Psoas muscle (tissue), 8 donors: ENCODE measurements around the gene ADCY7. TPM values are rescaled to one million over a fixed set of nuclear protein-coding genes. Genes with fewer than 3 reads are reported as not detected.
A peak's percentile ranks its signal among the peaks of the same experiment; 100 is the strongest.

Experiments
- ATAC-seq, 4 donors: fragments of 200-7000 bp; cut with Tn5 transposase; one replicate each; pipeline ENCODE4 v1.9.1; 2020; ENCODE audit warnings: moderate library complexity in 3 of 4, mild to moderate bottlenecking in 2 of 4
- DNase-seq, 2 donors: peaks; one replicate each; pipeline ENCODE4 v3.0.0-alpha.2; 2020
- H3K27ac ChIP-seq: fragments of 200-600 bp; one replicate; pipeline ENCODE4 v1.8.0; 2022
- H3K27me3 ChIP-seq, 3 donors: fragments of 200-600 bp in 1 of 3; one replicate each; pipeline versions ENCODE4 v1.6.1 to v1.8.0; 2013 to 2022; ENCODE audit warnings: low read length in 2 of 3, mild to moderate bottlenecking in 2 of 3, moderate library complexity in 1 of 3; ENCODE audit not compliant: insufficient read depth in 3 of 3
- H3K36me3 ChIP-seq, 2 donors: fragments of 200-600 bp in 1 of 2; one replicate each; pipeline versions ENCODE4 v1.6.1 to v1.8.0; 2013 to 2022; ENCODE audit warnings: low read depth in 1 of 2, mild to moderate bottlenecking in 1 of 2, moderate library complexity in 1 of 2; ENCODE audit not compliant: insufficient read depth in 1 of 2
- H3K4me1 ChIP-seq: fragments of 200-600 bp; one replicate; pipeline ENCODE4 v1.8.0; 2022
- H3K4me3 ChIP-seq: fragments of 200-600 bp; one replicate; pipeline ENCODE4 v1.8.0; 2022; ENCODE audit warnings: mild to moderate bottlenecking
- H3K9me3 ChIP-seq: fragments of 200-600 bp; one replicate; pipeline ENCODE4 v1.8.0; 2022
- WGBS, 3 donors: extraction: QIAGEN DNeasy Blood & Tissue Kit; methylation state at CpG; one replicate each; pipeline versions ENCODE4 v1.1.6 to v1.1.7; 2013; 5-methylcytosine and 5-hydroxymethylcytosine counted together
- intact Hi-C, 2 donors: fragments of 100-400 bp; cut with DNase I; formaldehyde crosslinking; loops; one replicate each; pipeline versions ENCODE4 v1.11.0 to v1.14.2; 2022
- polyA plus RNA-seq, 3 donors: library from polyadenylated mRNA; stranded (reverse); fragments of 200-250 nt; gene quantifications; one replicate each; pipeline ENCODE4 v1.2.3, GENCODE V29; 2013
- total RNA-seq, 4 donors: library from RNA; stranded (reverse); fragmentation: NEBNext Ultra II Directional in 2 of 4; extraction: Animal tissue kit (Norgen Biotek cat#: 25700) in 2 of 4; gene quantifications; one replicate each; pipeline versions ENCODE4 v1.2.1 to v1.2.4, GENCODE V29; 2021 to 2023
- TF ChIP-seq, protein P1 (sequence below): fragments of 200-600 bp; IDR thresholded peaks from one replicate; pipeline ENCODE4 v1.8.0; 2022; ENCODE audit warnings: antibody characterized with exemption
- donor health status: healthy with polysubstance abuse.
- donor health status: DM: no; HTN: no; CAD: no; lungs with moderate emphysema.
- donor health status: Bipolar disorder and iron deficiency.
- donor health status: healthy.
- donor health status: DM: yes; HTN: yes; CAD: no.
- donor health status: DM: no; HTN: no; CAD: no.
- donor health status: DM: no; HTN: no; CAD: no.
- donor health status: DM: yes; HTN: yes; CAD: no.

ADCY7 gene
- total and polyA plus RNA-seq, 7 donors, result 0.34 to 5.5 (median 3.1) TPM

- TF ChIP-seq, protein P1, sequence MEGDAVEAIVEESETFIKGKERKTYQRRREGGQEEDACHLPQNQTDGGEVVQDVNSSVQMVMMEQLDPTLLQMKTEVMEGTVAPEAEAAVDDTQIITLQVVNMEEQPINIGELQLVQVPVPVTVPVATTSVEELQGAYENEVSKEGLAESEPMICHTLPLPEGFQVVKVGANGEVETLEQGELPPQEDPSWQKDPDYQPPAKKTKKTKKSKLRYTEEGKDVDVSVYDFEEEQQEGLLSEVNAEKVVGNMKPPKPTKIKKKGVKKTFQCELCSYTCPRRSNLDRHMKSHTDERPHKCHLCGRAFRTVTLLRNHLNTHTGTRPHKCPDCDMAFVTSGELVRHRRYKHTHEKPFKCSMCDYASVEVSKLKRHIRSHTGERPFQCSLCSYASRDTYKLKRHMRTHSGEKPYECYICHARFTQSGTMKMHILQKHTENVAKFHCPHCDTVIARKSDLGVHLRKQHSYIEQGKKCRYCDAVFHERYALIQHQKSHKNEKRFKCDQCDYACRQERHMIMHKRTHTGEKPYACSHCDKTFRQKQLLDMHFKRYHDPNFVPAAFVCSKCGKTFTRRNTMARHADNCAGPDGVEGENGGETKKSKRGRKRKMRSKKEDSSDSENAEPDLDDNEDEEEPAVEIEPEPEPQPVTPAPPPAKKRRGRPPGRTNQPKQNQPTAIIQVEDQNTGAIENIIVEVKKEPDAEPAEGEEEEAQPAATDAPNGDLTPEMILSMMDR, result no peak
- no peak for DNase-seq
- no peak overlapping the region for H3K27ac ChIP-seq
- intact Hi-C loops, result loop anchor here in 1 of 2 donors (10.0 kb wide), 1 partner anchor 110 kb away; no protein-coding TSS in a partner anchor
- 38 to 45% (median 39%) methylated on average over 32 to 33 of the region's 33 CpGs for WGBS, 3 donors
- peak overlapping the region; percentile 70 for H3K4me3 ChIP-seq
- H3K27me3 ChIP-seq, result peaks cover 0 to 8% (median 4%) of the 10 kb centered on the region in 3 donors
- no peaks in the 10 kb centered on the region for H3K4me1 ChIP-seq
- peak in 1 of 4 donors; percentile 6 for ATAC-seq
- H3K36me3 ChIP-seq, result no peaks in the 10 kb centered on the region
- no peaks in the 10 kb centered on the region for H3K9me3 ChIP-seq
Observed at GRCh38 chr16:50244504-50245416, 21.6 kb upstream of the ADCY7 start.

DNA sequence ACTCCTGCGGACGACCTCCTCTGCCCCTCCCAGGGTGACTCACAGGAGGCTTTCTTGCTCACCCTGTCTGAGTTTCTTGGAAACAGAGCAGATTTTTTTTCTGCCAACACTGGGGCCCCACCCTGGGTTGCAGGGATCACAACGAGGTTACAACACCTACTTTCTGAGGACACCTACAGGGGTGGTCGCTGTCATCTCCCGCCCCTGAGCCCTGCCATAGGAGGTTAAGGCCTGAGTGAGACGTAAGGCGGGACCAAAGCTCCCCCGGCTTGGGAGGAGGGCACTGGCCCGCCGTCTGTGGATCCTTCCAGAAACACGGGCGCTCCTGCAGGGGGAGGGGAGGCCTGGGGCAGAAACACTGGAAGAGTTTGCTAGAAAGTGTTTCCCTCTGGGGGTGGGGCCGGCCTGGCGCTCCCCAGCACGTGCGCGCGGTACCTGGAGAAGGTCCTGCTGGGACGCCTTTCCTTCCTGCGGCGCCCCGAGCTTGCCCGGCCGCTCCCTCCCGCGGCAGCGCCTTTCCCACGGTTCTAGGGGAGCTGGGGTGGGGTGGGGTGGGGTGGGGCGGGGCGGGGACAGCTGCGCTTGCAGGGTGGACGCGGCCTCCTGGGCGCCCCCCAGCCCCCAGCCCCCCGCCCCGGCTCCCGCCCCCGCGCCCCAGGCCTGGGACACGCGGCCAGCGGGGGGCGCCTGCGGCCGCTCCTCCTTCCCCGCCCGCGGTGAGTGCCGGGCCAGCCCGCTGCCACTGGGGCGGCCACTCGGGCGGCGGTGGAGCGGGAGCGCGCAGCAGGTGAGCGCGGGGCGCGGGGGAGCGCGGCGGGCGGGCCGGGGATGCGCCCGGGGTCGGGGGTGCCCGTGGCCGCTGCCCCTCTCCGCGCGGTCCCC, 20.7 kb upstream of the ADCY7 start:
- peak in 1 of 2 donors; percentile 55 for DNase-seq
- WGBS, 3 donors, result 1 to 6% (median 4%) methylated on average over 15 to 72 of the region's 74 CpGs
- Histone ChIP-seq H3K4me1 (no peaks in the 10 kb centered on the region), H3K9me3 (no peaks in the 10 kb centered on the region), H3K4me3 (peak overlapping the region; percentile 70), H3K27me3 (peaks cover 0 to 8% (median 4%) of the 10 kb centered on the region in 3 donors), H3K36me3 (no peaks in the 10 kb centered on the region), H3K27ac (no peak overlapping the region)
- peak; percentile 61 to 82 (median 74) for ATAC-seq
- intact Hi-C loops, result loop anchor here in 1 of 2 donors (10.0 kb wide), 1 partner anchor 109 kb away; no protein-coding TSS in a partner anchor
- TF ChIP-seq, protein P1, result peak; percentile 40

DNA sequence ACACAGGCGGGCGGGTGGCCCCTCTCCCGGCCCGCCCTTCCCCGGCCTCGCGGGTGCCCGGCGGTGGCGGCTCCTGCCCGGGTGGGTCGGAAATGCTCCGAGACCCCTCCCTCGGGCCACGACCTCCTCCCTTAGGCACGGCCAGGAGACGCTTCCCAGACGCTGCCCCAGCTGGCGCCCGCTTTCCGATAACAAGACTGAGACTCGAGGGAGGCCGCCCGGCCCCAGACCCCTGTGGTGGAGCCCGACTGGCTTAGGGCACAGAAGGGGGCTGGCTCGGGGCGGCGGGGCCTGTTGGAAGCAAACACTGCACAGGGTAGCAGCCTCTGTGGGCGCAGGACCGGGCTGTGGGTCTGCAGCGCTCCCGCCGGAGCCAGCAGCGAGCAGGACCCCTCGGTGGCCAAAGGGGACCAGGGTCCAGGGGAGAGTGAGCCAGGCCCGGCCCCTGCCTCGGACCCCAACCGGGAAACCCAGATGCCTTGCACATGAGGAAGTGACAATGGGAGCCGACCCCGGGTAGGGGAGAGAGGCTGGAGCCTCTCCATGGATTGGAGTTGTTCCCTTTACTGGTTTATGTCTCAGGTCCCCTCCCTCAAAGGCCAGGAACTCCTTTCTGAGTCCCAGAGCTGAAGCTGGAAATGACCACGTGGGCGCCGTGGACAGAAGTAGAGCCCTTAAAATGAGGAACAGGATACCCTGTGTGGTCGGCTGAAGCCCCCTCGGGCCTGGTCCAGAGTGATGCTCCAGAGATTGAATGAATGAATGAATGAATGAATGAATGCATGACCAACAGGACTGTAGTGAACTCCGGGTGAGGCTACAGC, 19.8 kb upstream of the ADCY7 start:
- DNase-seq (no peak), ATAC-seq (peak in 1 of 4 donors; percentile 12)
- Histone ChIP-seq H3K4me1 (no peaks in the 10 kb centered on the region), H3K9me3 (no peaks in the 10 kb centered on the region), H3K4me3 (peak overlapping the region; percentile 70), H3K27ac (no peak overlapping the region), H3K36me3 (no peaks in the 10 kb centered on the region), H3K27me3 (peaks cover 0 to 8% (median 4%) of the 10 kb centered on the region in 3 donors)
- intact Hi-C loops, result loop anchor here in 1 of 2 donors (10.0 kb wide), 1 partner anchor 108 kb away; no protein-coding TSS in a partner anchor
- TF ChIP-seq, protein P1, result no peak
- 11 to 27% (median 16%) methylated on average over 18 to 46 of the region's 46 CpGs for WGBS, 3 donors
